A549 (cell line): ENCODE results near the gene ADAMTSL3.

Experiments used
- HDAC2 ChIP-seq: fragments of 200-600 bp; sonication (generic); IDR thresholded peaks from 2 replicates; pipeline ENCODE4 v1.6.1; 2016
- MAZ ChIP-seq: fragments of 150-350 bp; IDR thresholded peaks from 2 replicates; pipeline ENCODE4 v1.6.1; 2014; ENCODE audit warnings: antibody characterized with exemption, low read depth, low read length, borderline replicate concordance
- TF ChIP-seq, protein P1 (sequence below): IDR thresholded peaks from 2 replicates; pipeline ENCODE4 v1.6.1; 2012
- TF ChIP-seq, protein P2 (sequence below): fragments of >200 bp; sonication (Bioruptor Twin); formaldehyde crosslinking; IDR thresholded peaks from 3 replicates; pipeline ENCODE4 v1.5.1; 2016

DNA sequence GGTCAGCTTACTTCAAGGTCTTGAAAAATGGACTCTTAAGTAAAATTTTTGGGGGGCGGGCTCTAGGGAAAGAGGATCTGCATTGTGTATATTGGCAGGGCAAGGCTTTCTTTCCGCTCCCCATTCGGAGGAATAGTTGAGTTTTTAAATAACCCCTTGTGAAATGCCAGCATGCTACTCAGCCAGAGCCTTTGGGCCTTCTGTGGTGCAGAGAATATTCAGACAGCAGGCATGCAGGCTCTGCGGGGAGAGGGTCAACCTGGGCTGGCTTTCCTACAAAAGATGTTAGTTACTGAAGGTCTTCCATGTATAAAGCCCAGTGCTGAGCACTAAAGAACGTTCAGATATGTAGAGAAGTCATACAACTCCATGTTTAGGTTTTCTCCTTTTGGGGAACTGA lies 40.6 kb downstream of the ADAMTSL3 start:
- TF ChIP-seq HDAC2 (no peak), MAZ (no peak)
- TF ChIP-seq, protein P1, sequence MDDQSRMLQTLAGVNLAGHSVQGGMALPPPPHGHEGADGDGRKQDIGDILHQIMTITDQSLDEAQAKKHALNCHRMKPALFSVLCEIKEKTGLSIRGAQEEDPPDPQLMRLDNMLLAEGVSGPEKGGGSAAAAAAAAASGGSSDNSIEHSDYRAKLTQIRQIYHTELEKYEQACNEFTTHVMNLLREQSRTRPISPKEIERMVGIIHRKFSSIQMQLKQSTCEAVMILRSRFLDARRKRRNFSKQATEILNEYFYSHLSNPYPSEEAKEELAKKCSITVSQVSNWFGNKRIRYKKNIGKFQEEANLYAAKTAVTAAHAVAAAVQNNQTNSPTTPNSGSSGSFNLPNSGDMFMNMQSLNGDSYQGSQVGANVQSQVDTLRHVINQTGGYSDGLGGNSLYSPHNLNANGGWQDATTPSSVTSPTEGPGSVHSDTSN, result no peak
- TF ChIP-seq, protein P2, sequence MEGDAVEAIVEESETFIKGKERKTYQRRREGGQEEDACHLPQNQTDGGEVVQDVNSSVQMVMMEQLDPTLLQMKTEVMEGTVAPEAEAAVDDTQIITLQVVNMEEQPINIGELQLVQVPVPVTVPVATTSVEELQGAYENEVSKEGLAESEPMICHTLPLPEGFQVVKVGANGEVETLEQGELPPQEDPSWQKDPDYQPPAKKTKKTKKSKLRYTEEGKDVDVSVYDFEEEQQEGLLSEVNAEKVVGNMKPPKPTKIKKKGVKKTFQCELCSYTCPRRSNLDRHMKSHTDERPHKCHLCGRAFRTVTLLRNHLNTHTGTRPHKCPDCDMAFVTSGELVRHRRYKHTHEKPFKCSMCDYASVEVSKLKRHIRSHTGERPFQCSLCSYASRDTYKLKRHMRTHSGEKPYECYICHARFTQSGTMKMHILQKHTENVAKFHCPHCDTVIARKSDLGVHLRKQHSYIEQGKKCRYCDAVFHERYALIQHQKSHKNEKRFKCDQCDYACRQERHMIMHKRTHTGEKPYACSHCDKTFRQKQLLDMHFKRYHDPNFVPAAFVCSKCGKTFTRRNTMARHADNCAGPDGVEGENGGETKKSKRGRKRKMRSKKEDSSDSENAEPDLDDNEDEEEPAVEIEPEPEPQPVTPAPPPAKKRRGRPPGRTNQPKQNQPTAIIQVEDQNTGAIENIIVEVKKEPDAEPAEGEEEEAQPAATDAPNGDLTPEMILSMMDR, result no peak
